Body of pancreas (tissue), 4 donors: ENCODE data around the gene WNT7B. TPM values are rescaled to one million over a fixed set of nuclear protein-coding genes. Genes with fewer than 3 reads are reported as not detected.

Experiments used
- ATAC-seq: fragments of 150-250 bp; one replicate; pipeline ENCODE4 v1.9.1; 2016
- DNase-seq, 4 donors: peaks; one replicate each; pipeline ENCODE4 v3.0.0-alpha.2; 2019
- H3K27ac ChIP-seq, 4 donors: fragments of 200-600 bp; sonication (generic); 1 replicate in 3 of 4; 2 replicates in 1 of 4; pipeline versions ENCODE4 v1.5.1 to v1.6.1; 2016 to 2019; ENCODE audit warnings: mild to moderate bottlenecking in 1 of 4, mixed read lengths in 1 of 4, moderate library complexity in 1 of 4
- H3K27me3 ChIP-seq, 2 donors: fragments of 200-600 bp; sonication (generic); one replicate each; pipeline ENCODE4 v1.6.0; 2016; ENCODE audit warnings: mild to moderate bottlenecking in 1 of 2
- H3K36me3 ChIP-seq, 2 donors: fragments of 200-600 bp; sonication (generic); replicated peaks in 1 of 2; 2 replicates each; pipeline ENCODE4 v1.5.1; 2016; ENCODE audit warnings: low read depth in 2 of 2; ENCODE audit not compliant: insufficient read depth in 1 of 2
- H3K4me1 ChIP-seq: fragments of 200-600 bp; sonication (generic); one replicate; pipeline ENCODE4 v1.6.0; 2016
- H3K4me3 ChIP-seq, 2 donors: fragments of 200-600 bp; sonication (generic); 1 replicate in 1 of 2; 2 replicates in 1 of 2; pipeline ENCODE4 v1.5.1; 2016 to 2019
- H3K9me3 ChIP-seq, 3 donors: fragments of 200-600 bp; sonication (generic); 1 replicate in 2 of 3; 2 replicates in 1 of 3; pipeline ENCODE4 v1.5.1; 2016
- POLR2A ChIP-seq, 3 donors: fragments of 450-650 bp; IDR thresholded peaks; one replicate each; pipeline ENCODE4 v1.6.1; 2016; ENCODE audit warnings: antibody characterized with exemption in 3 of 3, mild to moderate bottlenecking in 2 of 3
- WGBS, 2 donors: methylation state at CpG; one replicate each; pipeline ENCODE4 v1.1.5; 2017; 5-methylcytosine and 5-hydroxymethylcytosine counted together
- intact Hi-C: fragments of 100-400 bp; cut with DNase I; formaldehyde crosslinking; loops from one replicate; pipeline ENCODE4 v1.15.1; 2023
- total RNA-seq, 2 donors: library from RNA; depleted of rRNA; stranded (reverse); fragments of >200 nt; gene quantifications; one replicate each; pipeline ENCODE4 v1.1.0, GENCODE V29; 2016
- TF ChIP-seq, protein P1 (sequence below), 7 experiments: fragments of 450-650 bp in 4 of 7; fragments of 200-600 bp in 3 of 7; sonication (generic) in 3 of 7; IDR thresholded peaks; one replicate each; pipeline ENCODE4 v1.5.1; 2016 to 2019; ENCODE audit warnings: antibody characterized with exemption in 7 of 7

The WNT7B gene
- total RNA-seq, 2 donors from 2014 or later = 2.1 TPM; not detected in 1

DNA sequence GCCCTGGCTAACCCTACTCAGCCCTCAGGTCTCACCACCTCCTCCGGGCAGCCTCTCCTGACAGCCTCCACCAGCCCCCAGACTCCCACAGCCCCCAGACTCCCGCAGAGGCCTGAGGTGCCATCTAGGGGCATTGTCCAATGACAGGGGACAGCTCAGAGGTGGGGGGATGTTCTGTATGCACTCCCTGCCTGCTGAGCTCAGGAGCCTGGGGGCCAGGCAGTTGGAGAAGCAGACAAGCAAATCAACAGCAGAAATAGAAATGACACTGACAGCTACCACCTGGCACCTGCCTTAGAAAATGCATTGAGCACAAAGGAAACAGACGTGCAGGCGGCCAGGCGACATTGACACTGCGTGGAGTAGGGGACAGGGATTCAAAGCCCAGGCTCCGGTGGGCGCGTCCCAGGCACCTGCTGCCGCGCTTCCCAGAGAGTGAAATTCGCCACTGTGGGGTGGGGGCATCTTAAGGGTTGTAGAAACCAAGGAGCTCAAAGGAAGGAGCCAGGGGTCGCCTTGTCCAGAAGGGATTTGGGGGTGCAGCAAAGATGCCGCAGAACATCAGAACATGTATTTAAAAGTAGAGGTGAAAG is 22.5 kb upstream of the WNT7B start:
- TF ChIP-seq, protein P1, sequence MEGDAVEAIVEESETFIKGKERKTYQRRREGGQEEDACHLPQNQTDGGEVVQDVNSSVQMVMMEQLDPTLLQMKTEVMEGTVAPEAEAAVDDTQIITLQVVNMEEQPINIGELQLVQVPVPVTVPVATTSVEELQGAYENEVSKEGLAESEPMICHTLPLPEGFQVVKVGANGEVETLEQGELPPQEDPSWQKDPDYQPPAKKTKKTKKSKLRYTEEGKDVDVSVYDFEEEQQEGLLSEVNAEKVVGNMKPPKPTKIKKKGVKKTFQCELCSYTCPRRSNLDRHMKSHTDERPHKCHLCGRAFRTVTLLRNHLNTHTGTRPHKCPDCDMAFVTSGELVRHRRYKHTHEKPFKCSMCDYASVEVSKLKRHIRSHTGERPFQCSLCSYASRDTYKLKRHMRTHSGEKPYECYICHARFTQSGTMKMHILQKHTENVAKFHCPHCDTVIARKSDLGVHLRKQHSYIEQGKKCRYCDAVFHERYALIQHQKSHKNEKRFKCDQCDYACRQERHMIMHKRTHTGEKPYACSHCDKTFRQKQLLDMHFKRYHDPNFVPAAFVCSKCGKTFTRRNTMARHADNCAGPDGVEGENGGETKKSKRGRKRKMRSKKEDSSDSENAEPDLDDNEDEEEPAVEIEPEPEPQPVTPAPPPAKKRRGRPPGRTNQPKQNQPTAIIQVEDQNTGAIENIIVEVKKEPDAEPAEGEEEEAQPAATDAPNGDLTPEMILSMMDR (IDR thresholded peaks at IDR 0.05) = no peak
- TF ChIP-seq POLR2A (IDR thresholded peaks at IDR 0.05) = no peak
- Histone ChIP-seq H3K4me1 (peaks cover 23% of the 10 kb centered on the region), H3K27ac (no peak overlapping the region), H3K36me3 (no peaks in the 10 kb centered on the region), H3K9me3 (no peaks in the 10 kb centered on the region), H3K27me3 (no peaks in the 10 kb centered on the region), H3K4me3 (no peak overlapping the region)
- ATAC-seq (no peak), DNase-seq (no peak)
- intact Hi-C loops = loop anchor here (5.0 to 10.0 kb wide), 2 partner anchors 318 to 545 kb away; no protein-coding TSS in a partner anchor
- 88 to 90% methylated on average over 12 to 14 of the region's 14 CpGs for WGBS, 2 donors

DNA sequence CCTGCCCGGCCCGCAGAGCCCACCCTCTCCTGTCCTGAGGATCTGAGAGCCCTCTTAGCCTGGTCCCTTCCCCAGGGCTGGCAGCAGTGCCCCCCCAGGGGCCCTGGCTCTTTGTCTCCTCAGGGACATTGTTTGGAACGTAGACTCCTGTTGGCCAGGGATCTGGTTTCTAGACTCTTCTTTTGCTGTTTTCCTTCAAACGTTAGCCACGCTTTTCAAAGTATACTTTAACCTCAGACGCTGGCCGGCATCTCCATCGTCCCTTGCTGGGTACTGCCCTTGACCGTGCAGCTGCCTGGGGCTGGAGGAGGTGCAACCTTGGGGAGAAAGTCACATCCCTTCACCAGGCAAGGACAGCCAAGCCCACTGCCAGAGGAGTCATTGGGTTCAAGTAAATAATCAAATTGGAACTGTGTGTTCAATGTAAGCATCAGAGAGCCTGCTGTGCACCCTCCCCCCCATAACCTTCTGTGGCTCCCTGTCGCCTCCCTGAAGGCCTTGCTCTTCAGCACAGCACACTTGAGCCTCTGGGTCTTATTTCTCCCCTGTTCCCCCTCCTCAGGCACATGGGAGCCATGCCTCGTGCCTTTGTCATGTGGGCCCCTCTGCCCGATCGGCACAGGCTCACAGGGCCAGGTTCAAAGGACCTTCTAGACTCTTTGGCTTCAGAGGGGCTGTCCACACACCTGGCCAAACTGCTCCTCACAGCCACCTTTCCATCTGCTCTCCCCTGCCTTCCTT is 21.8 kb upstream of the WNT7B start:
- no peak for DNase-seq
- 76 to 81% methylated on average over 12 to 13 of the region's 13 CpGs for WGBS, 2 donors
- no peaks in the 10 kb centered on the region for H3K36me3 ChIP-seq
- H3K27me3 ChIP-seq = no peaks in the 10 kb centered on the region
- ATAC-seq = no peak
- H3K4me3 ChIP-seq = no peak overlapping the region
- TF ChIP-seq POLR2A (IDR thresholded peaks at IDR 0.05) = no peak
- TF ChIP-seq, protein P1 (IDR thresholded peaks at IDR 0.05) = no peak
- intact Hi-C loops = loop anchor here (5.0 to 10.0 kb wide), 2 partner anchors 318 to 546 kb away; no protein-coding TSS in a partner anchor
- H3K9me3 ChIP-seq = no peaks in the 10 kb centered on the region
- H3K27ac ChIP-seq = peak overlapping the region in 3 of 4 donors; percentile 34 to 73 (median 72)
- peaks cover 24% of the 10 kb centered on the region for H3K4me1 ChIP-seq

DNA sequence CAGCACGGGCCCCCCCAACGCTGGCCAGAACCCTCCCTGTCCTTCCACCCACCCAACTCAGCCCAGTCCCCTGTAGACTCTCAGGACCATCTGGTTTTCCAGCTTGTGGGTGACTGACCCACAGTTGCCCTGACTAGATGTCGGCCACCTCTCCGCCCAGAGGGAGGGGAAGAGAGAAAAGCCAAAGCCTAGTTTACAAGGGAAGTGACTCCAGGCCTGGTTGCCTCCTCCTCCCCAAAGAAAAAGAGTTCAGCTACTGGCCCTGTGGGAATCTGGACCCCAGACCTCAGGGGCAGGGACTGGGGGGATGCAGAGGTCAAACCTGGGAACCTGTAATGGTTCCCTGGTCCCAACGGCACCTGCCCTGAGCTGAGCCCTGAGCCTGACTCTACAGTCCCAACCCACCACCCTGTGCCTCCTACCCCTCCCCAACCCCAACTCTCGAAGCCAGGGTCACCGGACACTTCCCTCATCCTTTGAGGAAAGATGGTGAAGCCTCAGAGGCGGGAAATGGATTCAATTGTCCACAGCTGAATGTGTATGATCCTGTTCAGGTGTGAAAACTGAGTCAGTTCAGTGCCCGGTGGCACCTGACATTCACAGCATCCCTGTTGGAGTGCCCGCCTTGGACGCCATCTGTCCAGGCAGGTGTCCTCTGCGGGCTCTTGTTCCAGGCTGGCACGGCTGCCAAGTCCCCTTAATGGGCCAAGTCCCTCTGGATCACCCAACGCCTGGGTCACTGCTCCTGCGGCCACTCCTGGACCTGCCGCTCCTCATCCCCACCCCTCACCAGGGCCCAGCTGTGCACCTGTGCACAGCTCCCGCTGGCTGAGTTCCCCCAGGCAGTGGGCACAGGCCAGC is 21.0 kb upstream of the WNT7B start:
- WGBS, 2 donors = 68 to 81% methylated on average over 5 to 17 of the region's 17 CpGs
- H3K36me3 ChIP-seq = no peaks in the 10 kb centered on the region
- TF ChIP-seq, protein P1 (IDR thresholded peaks at IDR 0.05) = no peak
- TF ChIP-seq POLR2A (IDR thresholded peaks at IDR 0.05) = no peak
- H3K4me1 ChIP-seq = peaks cover 24% of the 10 kb centered on the region
- no peak overlapping the region for H3K4me3 ChIP-seq
- peak overlapping the region in 3 of 4 donors; percentile 34 to 73 (median 72) for H3K27ac ChIP-seq
- DNase-seq (peak in 1 of 4 donors; percentile 56), ATAC-seq (peak; percentile 19)
- no peaks in the 10 kb centered on the region for H3K27me3 ChIP-seq
- intact Hi-C loops = loop anchor here (5.0 to 10.0 kb wide), 2 partner anchors 319 to 547 kb away; no protein-coding TSS in a partner anchor
- no peaks in the 10 kb centered on the region for H3K9me3 ChIP-seq

DNA sequence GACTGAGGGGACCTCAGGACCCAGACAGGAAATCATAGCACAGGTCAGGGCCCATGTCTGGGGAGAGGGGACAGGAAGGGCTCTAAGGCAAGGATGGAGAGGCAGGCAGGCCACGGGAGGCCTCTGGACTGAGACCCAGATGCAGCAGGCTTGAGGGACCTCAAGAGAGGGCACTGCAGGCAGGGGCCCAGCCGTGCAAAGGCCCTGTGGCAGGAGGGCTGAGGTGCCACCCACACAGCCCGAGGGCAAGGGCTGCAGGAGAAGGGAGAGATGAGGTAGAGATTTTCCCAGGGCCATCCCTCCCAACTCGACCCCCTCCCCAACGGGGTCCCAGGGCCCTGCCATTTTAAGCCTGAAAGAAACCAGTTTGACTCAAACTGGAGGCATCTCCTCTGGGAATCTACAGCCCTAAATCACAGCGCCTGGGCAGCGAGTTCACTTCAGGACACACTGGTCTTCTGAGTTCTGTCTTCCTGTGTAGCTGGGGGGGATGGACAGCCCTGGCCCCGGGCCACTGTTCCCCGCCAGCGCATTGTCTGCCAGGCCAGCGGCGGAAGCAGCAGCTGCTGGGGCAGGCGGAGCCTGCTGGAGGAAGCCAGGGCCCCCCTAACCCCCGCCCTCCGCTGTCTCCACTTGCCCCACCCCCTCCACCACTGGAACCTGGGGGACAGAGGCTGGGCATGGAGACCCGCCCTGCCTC is 20.3 kb upstream of the WNT7B start:
- peak; percentile 65 to 87 (median 76) for DNase-seq
- Histone ChIP-seq H3K4me1 (peaks cover 24% of the 10 kb centered on the region), H3K9me3 (no peaks in the 10 kb centered on the region), H3K27ac (peak overlapping the region in 3 of 4 donors; percentile 34 to 73 (median 72)), H3K36me3 (no peaks in the 10 kb centered on the region), H3K4me3 (no peak overlapping the region), H3K27me3 (no peaks in the 10 kb centered on the region)
- peak in 1 of 3 donors; percentile 3 for TF ChIP-seq POLR2A (IDR thresholded peaks at IDR 0.05)
- TF ChIP-seq, protein P1 (IDR thresholded peaks at IDR 0.05) = no peak
- intact Hi-C loops = loop anchor here (5.0 to 10.0 kb wide), 2 partner anchors 320 to 548 kb away; no protein-coding TSS in a partner anchor
- 32 to 34% methylated on average over 8 to 16 of the region's 16 CpGs for WGBS, 2 donors
- peak; percentile 70 for ATAC-seq
